Activated CD8-positive, alpha-beta T cell treated with anti-CD3 and anti-CD28 coated beads for 36 hours (primary cell): ENCODE measurements around the gene ARHGAP12. TPM values are rescaled to one million over a fixed set of nuclear protein-coding genes. Genes with fewer than 3 reads are reported as not detected.

Experiments
- ATAC-seq: fragments of 200-7000 bp; cut with Tn5 transposase; one replicate; pipeline ENCODE4 v1.10.0; 2021; ENCODE audit warnings: mild to moderate bottlenecking, moderate library complexity
- CTCF ChIA-PET: fragments of 350-600 bp; sonication (Branson Sonifier 250); formaldehyde crosslinking; loops from one replicate; lab custom pipeline; 2021; ENCODE audit warnings: antibody characterized with exemption; lab: Charles Lee
- POLR2A ChIA-PET: fragments of 350-600 bp; sonication (Branson Sonifier 250); formaldehyde crosslinking; loops from one replicate; lab custom pipeline; 2021; ENCODE audit warnings: antibody characterized with exemption; lab: Charles Lee
- DNase-seq: peaks from one replicate; pipeline ENCODE4 v3.0.0-alpha.2; 2020
- H3K27ac Mint-ChIP-seq: one replicate; pipeline ENCODE4 v1.8.0; 2021; ENCODE audit warnings: mild to moderate bottlenecking, mixed read lengths
- H3K27me3 Mint-ChIP-seq: one replicate; pipeline ENCODE4 v1.8.0; 2021; ENCODE audit warnings: mixed read lengths
- H3K36me3 Mint-ChIP-seq: one replicate; pipeline ENCODE4 v1.8.0; 2021; ENCODE audit warnings: low read depth, mixed read lengths
- H3K4me1 Mint-ChIP-seq: one replicate; pipeline ENCODE4 v1.8.0; 2021; ENCODE audit warnings: low read depth, mixed read lengths
- H3K4me3 Mint-ChIP-seq: one replicate; pipeline ENCODE4 v1.8.0; 2021; ENCODE audit warnings: mild to moderate bottlenecking, moderate library complexity, mixed read lengths
- H3K9me3 Mint-ChIP-seq: one replicate; pipeline ENCODE4 v1.8.0; 2021; ENCODE audit warnings: mixed read lengths
- CTCF ChIP-seq: fragments of 200-600 bp; IDR thresholded peaks from one replicate; pipeline ENCODE4 v1.8.0; 2022; ENCODE audit warnings: antibody characterized with exemption, mild to moderate bottlenecking
- intact Hi-C: fragments of 100-400 bp; cut with micrococcal nuclease; formaldehyde crosslinking; loops from one replicate; pipeline ENCODE4 v1.10.0; 2022
- total RNA-seq, 2 experiments: library from RNA; stranded (reverse); gene quantifications; one replicate each; pipeline ENCODE4 v1.2.3, GENCODE V29; 2021

Gene ARHGAP12
- total RNA-seq, 2 experiments from 2014 or later, result 4.0 to 4.3 TPM

DNA sequence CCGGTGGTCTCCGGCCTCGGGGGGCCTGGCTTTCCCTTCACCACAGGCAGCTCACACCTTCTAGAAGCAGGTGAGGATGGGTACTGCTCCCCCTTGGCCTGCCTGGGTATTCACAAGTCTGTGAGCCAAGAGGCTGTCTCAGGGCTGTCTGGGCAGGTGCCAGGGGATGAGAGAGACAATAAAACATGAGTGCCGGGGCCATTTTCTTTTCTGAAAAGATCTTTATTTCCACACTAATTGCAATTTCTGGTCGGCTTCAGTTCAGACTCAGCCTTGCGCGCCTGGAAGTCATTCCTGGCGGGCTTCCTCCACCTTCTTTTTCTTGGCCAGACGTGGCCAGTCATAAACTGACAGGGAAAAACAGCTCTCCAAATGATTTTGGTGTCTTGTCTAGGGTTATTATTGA lies 171.2 kb downstream of the ARHGAP12 start:
- Mint-ChIP-seq H3K4me3 (no peak overlapping the region), H3K27me3 (no peaks in the 10 kb centered on the region), H3K27ac (no peak overlapping the region), H3K4me1 (peaks cover 17% of the 10 kb centered on the region), H3K36me3 (no peaks in the 10 kb centered on the region), H3K9me3 (no peaks in the 10 kb centered on the region)
- no peak for ATAC-seq
- ChIA-PET POLR2A (interaction anchor here (2.4 kb wide), 1 partner anchor 12 kb away, joined by 16 read pairs; no protein-coding TSS in a partner anchor), CTCF (interaction anchor here (1.8 kb wide), 1 partner anchor 12 kb away, joined by 7 read pairs; no protein-coding TSS in a partner anchor)
- intact Hi-C loops, result loop anchor here (10.0 kb wide), 1 partner anchor 433 kb away; no protein-coding TSS in a partner anchor
- no peak for TF ChIP-seq CTCF
- no peak for DNase-seq

DNA sequence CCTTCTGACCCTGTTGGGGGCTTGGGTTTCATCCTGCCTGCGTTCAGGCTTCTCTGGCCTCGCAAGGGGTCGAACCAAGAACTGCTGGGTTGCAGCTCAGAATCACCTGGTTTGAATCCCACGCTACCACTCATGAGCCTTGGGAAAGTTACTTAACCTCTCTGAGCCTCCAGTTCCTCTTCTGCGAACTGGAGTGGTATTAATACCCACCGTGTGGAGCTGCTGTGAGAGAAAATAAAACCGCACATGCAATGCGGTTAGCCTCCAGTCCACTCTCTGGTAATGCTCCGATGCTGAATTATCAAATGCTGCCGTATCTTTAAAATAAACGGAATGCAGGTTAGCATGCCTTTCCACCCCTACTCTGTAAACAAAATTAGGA lies 171.9 kb downstream of the ARHGAP12 start:
- intact Hi-C loops, result loop anchor here (10.0 kb wide), 1 partner anchor 432 kb away; no protein-coding TSS in a partner anchor
- ATAC-seq (no peak), DNase-seq (no peak)
- Mint-ChIP-seq H3K4me1 (peaks cover 18% of the 10 kb centered on the region), H3K36me3 (no peaks in the 10 kb centered on the region), H3K4me3 (no peak overlapping the region), H3K27me3 (no peaks in the 10 kb centered on the region), H3K9me3 (no peaks in the 10 kb centered on the region), H3K27ac (no peak overlapping the region)
- CTCF ChIA-PET, result interaction anchor here (1.8 kb wide), 1 partner anchor 11 kb away, joined by 7 read pairs; no protein-coding TSS in a partner anchor
- POLR2A ChIA-PET, result interaction anchor here (2.4 kb wide), 1 partner anchor 11 kb away, joined by 16 read pairs; no protein-coding TSS in a partner anchor
- TF ChIP-seq CTCF, result no peak

GRCh38 chr10:31756101-31756728 lies 172.4 kb downstream of the ARHGAP12 start:
- no peak for TF ChIP-seq CTCF
- DNase-seq, result no peak
- intact Hi-C loops, result loop anchor here (10.0 kb wide), 1 partner anchor 431 kb away; no protein-coding TSS in a partner anchor
- Mint-ChIP-seq H3K27ac (no peak overlapping the region), H3K27me3 (no peaks in the 10 kb centered on the region), H3K4me3 (no peak overlapping the region), H3K36me3 (no peaks in the 10 kb centered on the region), H3K9me3 (no peaks in the 10 kb centered on the region), H3K4me1 (peaks cover 22% of the 10 kb centered on the region)
- no peak for ATAC-seq
- ChIA-PET CTCF (interaction anchor here (1.8 kb wide), 1 partner anchor 11 kb away, joined by 7 read pairs; no protein-coding TSS in a partner anchor), POLR2A (no interaction called here)

Other genes starting within 250 kb of the ARHGAP12 start
- 10 to 100 TPM; 52.7 to 55.3 TPM for gene KIF5B, start 127.6 kb upstream of the ARHGAP12 start, total RNA-seq